Activated T-cell treated with anti-CD3 and anti-CD28 coated beads, Interleukin-2, amount 50 U/mL, for 4 hours (primary cell): ENCODE data around the gene VAC14. TPM values are rescaled to one million over a fixed set of nuclear protein-coding genes. Genes with fewer than 3 reads are reported as not detected.

Source experiments
- ATAC-seq, 2 donors: fragments of 200-7000 bp; cut with Tn5 transposase; one replicate each; pipeline ENCODE4 v1.10.0; 2021
- DNase-seq: peaks from one replicate; pipeline ENCODE4 v3.0.0-alpha.2; 2020
- H3K27me3 Mint-ChIP-seq: one replicate; pipeline ENCODE4 v1.8.0; 2021; ENCODE audit warnings: low read depth, mixed read lengths
- H3K36me3 Mint-ChIP-seq: one replicate; pipeline ENCODE4 v1.8.0; 2022; ENCODE audit warnings: mixed read lengths; ENCODE audit not compliant: insufficient read depth
- H3K4me1 Mint-ChIP-seq: one replicate; pipeline ENCODE4 v1.8.0; 2021; ENCODE audit warnings: low read depth, mixed read lengths
- H3K4me3 Mint-ChIP-seq: one replicate; pipeline ENCODE4 v1.8.0; 2021; ENCODE audit warnings: mild to moderate bottlenecking, moderate library complexity, mixed read lengths
- H3K9me3 Mint-ChIP-seq: one replicate; pipeline ENCODE4 v1.8.0; 2021; ENCODE audit warnings: mixed read lengths
- total RNA-seq, 3 donors: library from RNA; stranded (reverse); gene quantifications; one replicate each; pipeline ENCODE4 v1.2.1, GENCODE V29; 2021

Gene VAC14
- total RNA-seq, 3 donors from 2014 or later = 48.3 to 54.5 (median 49.3) TPM

- H3K4me3 Mint-ChIP-seq = no peak overlapping the region
- no peaks in the 10 kb centered on the region for H3K4me1 Mint-ChIP-seq
Measured at GRCh38 chr16:70759666-70760065, 41.3 kb downstream of the VAC14 start.

GRCh38 chr16:70758786-70759185 is 42.2 kb downstream of the VAC14 start:
- H3K4me3 Mint-ChIP-seq = no peak overlapping the region
- no peaks in the 10 kb centered on the region for H3K4me1 Mint-ChIP-seq
- DNase-seq (no peak), ATAC-seq (no peak)
- no peaks in the 10 kb centered on the region for H3K9me3 Mint-ChIP-seq
- no peaks in the 10 kb centered on the region for H3K27me3 Mint-ChIP-seq
- peaks cover 28% of the 10 kb centered on the region for H3K36me3 Mint-ChIP-seq

More at GRCh38 chr16:70759666-70760065, 41.3 kb downstream of the VAC14 start:
- no peak for ATAC-seq
- no peak for DNase-seq
- Mint-ChIP-seq H3K27me3 (no peaks in the 10 kb centered on the region), H3K9me3 (no peaks in the 10 kb centered on the region), H3K36me3 (peaks cover 31% of the 10 kb centered on the region)

DNA sequence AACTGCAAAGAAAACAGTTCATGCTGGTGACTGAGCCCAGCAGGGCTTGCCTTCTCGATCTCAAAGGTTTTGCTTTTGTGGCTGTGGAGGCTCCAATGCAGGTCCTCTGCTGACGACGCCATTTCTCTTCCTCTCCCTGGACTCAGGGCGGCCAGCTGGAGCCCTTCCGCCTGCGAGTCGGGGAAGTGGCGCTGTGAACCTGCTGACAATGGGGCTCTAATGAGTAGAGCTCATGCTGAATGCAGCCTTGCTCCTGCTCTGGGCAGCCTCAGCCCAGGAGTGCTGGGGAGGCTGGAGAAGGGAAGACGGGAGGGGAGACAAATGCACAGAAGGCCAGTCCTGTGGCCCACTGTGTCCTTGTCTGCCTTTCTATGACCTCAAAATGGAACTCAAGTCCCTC is 43.8 kb downstream of the VAC14 start:
- no peak overlapping the region for H3K4me3 Mint-ChIP-seq
- no peaks in the 10 kb centered on the region for H3K27me3 Mint-ChIP-seq
- H3K9me3 Mint-ChIP-seq = no peaks in the 10 kb centered on the region
- ATAC-seq (no peak), DNase-seq (no peak)
- no peaks in the 10 kb centered on the region for H3K4me1 Mint-ChIP-seq
- H3K36me3 Mint-ChIP-seq = peaks cover 27% of the 10 kb centered on the region

GRCh38 chr16:70756071-70756470 is 44.9 kb downstream of the VAC14 start:
- no peaks in the 10 kb centered on the region for H3K4me1 Mint-ChIP-seq
- no peaks in the 10 kb centered on the region for H3K9me3 Mint-ChIP-seq
- DNase-seq = no peak
- peaks cover 29% of the 10 kb centered on the region for H3K36me3 Mint-ChIP-seq
- no peak overlapping the region for H3K4me3 Mint-ChIP-seq
- no peak for ATAC-seq
- H3K27me3 Mint-ChIP-seq = no peaks in the 10 kb centered on the region

GRCh38 chr16:70754851-70755600 is 45.9 kb downstream of the VAC14 start:
- no peak overlapping the region for H3K4me3 Mint-ChIP-seq
- H3K9me3 Mint-ChIP-seq = no peaks in the 10 kb centered on the region
- peaks cover 26% of the 10 kb centered on the region for H3K36me3 Mint-ChIP-seq
- no peak for ATAC-seq
- H3K4me1 Mint-ChIP-seq = no peaks in the 10 kb centered on the region
- no peaks in the 10 kb centered on the region for H3K27me3 Mint-ChIP-seq
- DNase-seq = no peak

DNA sequence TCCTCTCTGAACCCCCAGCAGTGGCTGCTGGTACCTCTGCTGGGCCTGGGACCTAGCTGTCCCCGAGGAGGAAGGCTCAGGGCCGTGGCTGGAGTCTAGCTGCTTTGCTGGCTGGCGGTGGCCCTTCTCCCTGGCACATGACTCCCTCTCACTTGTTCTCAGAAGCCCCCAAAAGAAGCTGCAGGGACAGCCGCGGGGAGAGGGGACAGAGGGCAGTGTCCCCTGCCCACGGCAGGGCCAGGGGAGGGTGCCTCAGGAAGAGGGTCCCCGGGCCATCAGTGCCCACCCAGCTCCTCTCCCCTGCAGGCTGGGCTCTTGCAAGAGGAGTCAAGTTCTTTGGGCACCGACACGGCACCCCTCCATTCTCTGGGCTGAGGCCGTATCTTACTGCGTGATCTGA is 46.6 kb downstream of the VAC14 start:
- no peak overlapping the region for H3K4me3 Mint-ChIP-seq
- no peaks in the 10 kb centered on the region for H3K27me3 Mint-ChIP-seq
- peaks cover 22% of the 10 kb centered on the region for H3K36me3 Mint-ChIP-seq
- DNase-seq (no peak), ATAC-seq (no peak)
- no peaks in the 10 kb centered on the region for H3K4me1 Mint-ChIP-seq
- H3K9me3 Mint-ChIP-seq = no peaks in the 10 kb centered on the region

- Mint-ChIP-seq H3K4me1 (no peaks in the 10 kb centered on the region), H3K36me3 (peaks cover 22% of the 10 kb centered on the region)
Measured at GRCh38 chr16:70753694-70754325, 47.1 kb downstream of the VAC14 start.

DNA sequence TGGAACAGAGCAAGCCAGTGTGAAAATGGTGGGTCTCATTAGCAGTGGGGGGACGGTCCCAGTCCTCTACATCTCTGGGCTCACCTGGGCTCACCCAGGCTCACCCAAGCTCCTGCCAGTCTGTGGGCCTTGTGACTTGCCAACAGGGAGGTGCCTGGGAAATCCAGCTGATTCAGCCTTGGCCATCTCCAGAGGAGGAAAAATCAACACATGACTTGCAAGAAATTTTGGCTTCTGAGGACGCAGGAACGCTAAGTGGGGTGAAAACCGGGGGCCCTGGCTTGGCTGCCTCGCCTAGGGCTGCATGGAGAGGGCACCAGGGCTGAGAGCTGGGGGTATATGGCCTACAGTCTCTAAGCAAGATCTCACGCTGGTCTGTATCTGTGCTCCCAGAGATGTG is 47.7 kb downstream of the VAC14 start:
- no peak for ATAC-seq
- Mint-ChIP-seq H3K27me3 (no peaks in the 10 kb centered on the region), H3K4me3 (no peak overlapping the region), H3K9me3 (no peaks in the 10 kb centered on the region), H3K36me3 (peaks cover 19% of the 10 kb centered on the region), H3K4me1 (no peaks in the 10 kb centered on the region)
- no peak for DNase-seq

More at GRCh38 chr16:70753694-70754325, 47.1 kb downstream of the VAC14 start:
- ATAC-seq (no peak), DNase-seq (no peak)
- Mint-ChIP-seq H3K27me3 (no peaks in the 10 kb centered on the region), H3K4me3 (no peak overlapping the region), H3K9me3 (no peaks in the 10 kb centered on the region)

DNA sequence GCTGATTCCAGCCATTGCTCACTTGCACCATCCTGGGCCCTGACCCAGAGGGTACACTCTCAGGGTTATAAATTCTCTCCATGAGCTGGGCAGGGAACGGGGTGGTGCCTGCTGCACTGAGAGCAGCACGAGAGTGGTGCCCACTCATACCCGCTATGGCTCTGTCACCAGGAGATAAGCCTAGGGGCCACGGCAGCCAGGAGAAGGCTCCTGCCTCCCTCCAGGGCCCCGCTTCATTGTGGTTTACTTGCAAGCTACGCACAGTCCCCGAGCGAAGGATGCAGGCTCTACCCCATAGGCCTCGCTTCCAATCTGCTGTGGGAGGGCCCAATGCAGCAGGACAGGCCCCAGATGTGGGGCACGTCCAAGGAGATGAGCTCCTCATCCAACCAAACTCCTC is 48.5 kb downstream of the VAC14 start:
- H3K36me3 Mint-ChIP-seq = peaks cover 15% of the 10 kb centered on the region
- no peaks in the 10 kb centered on the region for H3K9me3 Mint-ChIP-seq
- H3K4me3 Mint-ChIP-seq = no peak overlapping the region
- ATAC-seq (no peak), DNase-seq (no peak)
- H3K27me3 Mint-ChIP-seq = no peaks in the 10 kb centered on the region
- H3K4me1 Mint-ChIP-seq = peaks cover 2% of the 10 kb centered on the region

GRCh38 chr16:70751593-70751992 is 49.4 kb downstream of the VAC14 start:
- no peak overlapping the region for H3K4me3 Mint-ChIP-seq
- ATAC-seq = no peak
- no peaks in the 10 kb centered on the region for H3K9me3 Mint-ChIP-seq
- H3K36me3 Mint-ChIP-seq = peaks cover 12% of the 10 kb centered on the region
- no peak for DNase-seq
- H3K4me1 Mint-ChIP-seq = peaks cover 9% of the 10 kb centered on the region
- no peaks in the 10 kb centered on the region for H3K27me3 Mint-ChIP-seq

- no peaks in the 10 kb centered on the region for H3K9me3 Mint-ChIP-seq
- no peak overlapping the region for H3K4me3 Mint-ChIP-seq
- peaks cover 13% of the 10 kb centered on the region for H3K36me3 Mint-ChIP-seq
- no peaks in the 10 kb centered on the region for H3K27me3 Mint-ChIP-seq
- H3K4me1 Mint-ChIP-seq = peaks cover 15% of the 10 kb centered on the region
- no peak for DNase-seq
- no peak for ATAC-seq
Measured at GRCh38 chr16:70750893-70751467, 50.0 kb downstream of the VAC14 start.

- no peaks in the 10 kb centered on the region for H3K27me3 Mint-ChIP-seq
- ATAC-seq (no peak), DNase-seq (no peak)
- H3K4me3 Mint-ChIP-seq = no peak overlapping the region
- H3K9me3 Mint-ChIP-seq = no peaks in the 10 kb centered on the region
- peaks cover 12% of the 10 kb centered on the region for H3K36me3 Mint-ChIP-seq
- H3K4me1 Mint-ChIP-seq = peaks cover 15% of the 10 kb centered on the region
Measured at GRCh38 chr16:70749681-70750601, 51.0 kb downstream of the VAC14 start.

- ATAC-seq = no peak
- H3K9me3 Mint-ChIP-seq = no peaks in the 10 kb centered on the region
- peaks cover 13% of the 10 kb centered on the region for H3K36me3 Mint-ChIP-seq
- DNase-seq = no peak
- H3K27me3 Mint-ChIP-seq = no peaks in the 10 kb centered on the region
- H3K4me3 Mint-ChIP-seq = no peak overlapping the region
- H3K4me1 Mint-ChIP-seq = peaks cover 15% of the 10 kb centered on the region
Measured at GRCh38 chr16:70749006-70749678, 51.8 kb downstream of the VAC14 start.
